Hair follicular keratinocyte (primary cell): ENCODE data around the gene TGM3. TPM values are rescaled to one million over a fixed set of nuclear protein-coding genes. Genes with fewer than 3 reads are reported as not detected.

Experiments used
- total RNA-seq: library from RNA; depleted of rRNA; stranded (reverse); fragments of >200 nt; gene quantifications from 2 replicates; pipeline ENCODE4 v1.2.3, GENCODE V29; 2015

TGM3 gene, protein sequence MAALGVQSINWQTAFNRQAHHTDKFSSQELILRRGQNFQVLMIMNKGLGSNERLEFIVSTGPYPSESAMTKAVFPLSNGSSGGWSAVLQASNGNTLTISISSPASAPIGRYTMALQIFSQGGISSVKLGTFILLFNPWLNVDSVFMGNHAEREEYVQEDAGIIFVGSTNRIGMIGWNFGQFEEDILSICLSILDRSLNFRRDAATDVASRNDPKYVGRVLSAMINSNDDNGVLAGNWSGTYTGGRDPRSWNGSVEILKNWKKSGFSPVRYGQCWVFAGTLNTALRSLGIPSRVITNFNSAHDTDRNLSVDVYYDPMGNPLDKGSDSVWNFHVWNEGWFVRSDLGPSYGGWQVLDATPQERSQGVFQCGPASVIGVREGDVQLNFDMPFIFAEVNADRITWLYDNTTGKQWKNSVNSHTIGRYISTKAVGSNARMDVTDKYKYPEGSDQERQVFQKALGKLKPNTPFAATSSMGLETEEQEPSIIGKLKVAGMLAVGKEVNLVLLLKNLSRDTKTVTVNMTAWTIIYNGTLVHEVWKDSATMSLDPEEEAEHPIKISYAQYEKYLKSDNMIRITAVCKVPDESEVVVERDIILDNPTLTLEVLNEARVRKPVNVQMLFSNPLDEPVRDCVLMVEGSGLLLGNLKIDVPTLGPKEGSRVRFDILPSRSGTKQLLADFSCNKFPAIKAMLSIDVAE
- total RNA-seq, result not detected in 2 replicates

DNA sequence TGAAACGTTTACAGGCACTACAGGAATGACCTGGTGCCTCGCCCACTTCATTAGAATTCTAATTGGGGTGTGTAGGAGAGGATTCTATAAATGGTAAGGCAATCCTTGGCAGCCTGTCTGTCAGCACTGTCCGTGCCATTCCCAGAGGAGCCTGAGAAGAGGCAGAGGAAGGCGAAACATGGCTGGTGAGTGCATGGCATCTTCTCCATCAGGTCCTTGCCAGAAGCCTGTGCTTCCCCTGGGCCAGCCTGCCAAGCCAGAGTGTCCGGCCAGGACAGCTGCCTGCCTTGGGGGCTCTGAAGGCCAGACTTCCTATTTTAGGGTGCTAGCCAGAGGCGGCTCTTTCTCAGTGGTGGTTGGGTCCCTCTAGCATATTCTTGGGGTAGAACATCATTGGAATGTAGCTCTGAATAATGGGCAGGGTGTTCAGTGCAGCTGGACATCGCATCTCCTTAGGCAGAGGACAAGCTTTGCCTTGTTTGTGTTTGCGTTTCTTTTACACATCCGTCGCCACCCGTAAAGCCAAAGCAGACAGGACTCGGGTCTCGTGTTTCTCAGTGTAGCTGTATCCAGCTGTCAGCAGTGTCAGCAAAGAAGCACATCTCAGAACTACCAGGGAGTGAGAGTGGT lies at the start of gene TGM3:
TSS of gene TGM3 (plus strand) at position 116 of the 630 bp plus-strand sequence. CDS start at position 179, 63 bp downstream.

DNA sequence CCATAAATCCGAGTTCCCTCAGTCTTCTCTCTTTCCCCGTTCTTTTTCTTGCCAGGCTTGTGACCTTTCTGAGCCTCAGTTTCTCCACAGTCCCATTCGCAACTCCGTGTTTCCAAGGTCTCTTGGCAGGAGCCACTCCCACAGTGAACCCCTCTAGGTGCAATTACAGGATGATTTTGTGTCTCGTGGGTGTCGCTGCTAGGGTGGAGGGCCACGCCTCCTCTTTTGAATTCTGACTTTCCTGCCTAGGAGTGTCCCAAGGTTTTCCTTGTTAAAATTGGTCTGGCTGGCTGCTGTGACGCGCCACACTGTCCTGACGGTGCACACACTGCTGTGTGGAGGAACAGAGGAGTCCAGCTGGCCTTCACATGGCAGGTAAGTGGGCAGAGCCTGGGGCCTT lies 84.8 kb downstream of the TGM3 start, which contains the start of gene TGM6:
TSS of gene TGM6 (plus strand) at position 301 of the 400 bp plus-strand sequence. CDS start at position 369, 68 bp downstream.

Other genes starting within 250 kb of the TGM3 start
- gene STK35, start 194.2 kb upstream of the TGM3 start, total RNA-seq, result 15.5 and 20.8 TPM in 2 replicates
- not detected in 2 replicates for gene TGM6, start 84.9 kb downstream of the TGM3 start, total RNA-seq
- gene SNRPB, start 174.8 kb downstream of the TGM3 start, total RNA-seq, result 488 and 776 TPM in 2 replicates
- 4.2 and 6.1 TPM in 2 replicates for gene ZNF343, start 212.9 kb downstream of the TGM3 start, total RNA-seq
- gene TMC2, start 240.6 kb downstream of the TGM3 start, total RNA-seq, result not detected in 2 replicates